Stomach (tissue), 4 donors: ENCODE data around the gene FBXO7.

Source experiments
- EP300 ChIP-seq: sonication (generic); formaldehyde crosslinking; IDR thresholded peaks from one replicate; pipeline ENCODE4 v1.6.1; 2017; ENCODE audit warnings: antibody characterized with exemption
- POLR2AphosphoS5 ChIP-seq, 3 donors: sonication (generic); formaldehyde crosslinking; IDR thresholded peaks; one replicate each; pipeline ENCODE4 v1.6.1; 2016; ENCODE audit warnings: antibody characterized with exemption in 3 of 3
- TF ChIP-seq, protein P1 (sequence below), 7 experiments: fragments of 450-650 bp in 4 of 7; fragments of 200-600 bp in 3 of 7; sonication (generic) in 3 of 7; IDR thresholded peaks; one replicate each; pipeline ENCODE4 v1.5.1; 2016 to 2019; ENCODE audit warnings: antibody characterized with exemption in 7 of 7, control low read depth in 2 of 7, mild to moderate bottlenecking in 1 of 7

DNA sequence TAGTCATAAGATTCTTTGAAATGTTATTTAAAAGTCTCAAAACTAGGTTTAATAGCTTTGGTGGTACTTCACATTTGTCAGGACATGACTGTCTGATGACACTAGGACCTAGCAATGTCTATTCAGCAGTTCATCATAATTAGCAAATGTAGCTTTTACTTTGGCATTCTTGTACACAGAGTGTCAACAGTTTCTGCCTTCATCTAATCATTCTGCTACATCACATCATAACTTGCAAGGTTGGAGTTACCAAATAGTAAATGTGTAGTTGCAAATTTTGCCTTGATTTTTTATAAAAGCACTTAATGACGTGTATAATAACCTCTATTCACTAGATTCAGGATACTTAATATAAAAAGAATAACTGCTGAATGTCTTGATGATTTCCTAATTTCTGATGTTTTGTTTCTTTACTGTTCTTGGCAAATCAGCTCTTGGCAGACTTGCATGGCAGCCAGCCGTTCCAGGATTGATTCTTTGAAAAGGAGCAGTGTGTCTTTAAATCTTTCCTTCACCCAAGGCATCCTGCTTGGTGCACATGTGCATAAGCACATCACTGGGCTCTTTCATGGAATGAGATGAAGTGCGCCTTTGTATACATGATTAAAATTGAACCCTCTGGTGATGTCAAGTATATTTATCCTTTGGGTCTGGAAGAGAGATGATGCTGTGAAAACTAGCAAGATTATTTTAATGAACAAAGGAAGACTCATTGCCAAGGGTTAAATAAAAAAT is 12.2 kb downstream of the FBXO7 start:
- no peak for TF ChIP-seq POLR2AphosphoS5 (IDR thresholded peaks at IDR 0.05)
- TF ChIP-seq, protein P1, sequence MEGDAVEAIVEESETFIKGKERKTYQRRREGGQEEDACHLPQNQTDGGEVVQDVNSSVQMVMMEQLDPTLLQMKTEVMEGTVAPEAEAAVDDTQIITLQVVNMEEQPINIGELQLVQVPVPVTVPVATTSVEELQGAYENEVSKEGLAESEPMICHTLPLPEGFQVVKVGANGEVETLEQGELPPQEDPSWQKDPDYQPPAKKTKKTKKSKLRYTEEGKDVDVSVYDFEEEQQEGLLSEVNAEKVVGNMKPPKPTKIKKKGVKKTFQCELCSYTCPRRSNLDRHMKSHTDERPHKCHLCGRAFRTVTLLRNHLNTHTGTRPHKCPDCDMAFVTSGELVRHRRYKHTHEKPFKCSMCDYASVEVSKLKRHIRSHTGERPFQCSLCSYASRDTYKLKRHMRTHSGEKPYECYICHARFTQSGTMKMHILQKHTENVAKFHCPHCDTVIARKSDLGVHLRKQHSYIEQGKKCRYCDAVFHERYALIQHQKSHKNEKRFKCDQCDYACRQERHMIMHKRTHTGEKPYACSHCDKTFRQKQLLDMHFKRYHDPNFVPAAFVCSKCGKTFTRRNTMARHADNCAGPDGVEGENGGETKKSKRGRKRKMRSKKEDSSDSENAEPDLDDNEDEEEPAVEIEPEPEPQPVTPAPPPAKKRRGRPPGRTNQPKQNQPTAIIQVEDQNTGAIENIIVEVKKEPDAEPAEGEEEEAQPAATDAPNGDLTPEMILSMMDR (IDR thresholded peaks at IDR 0.05): no peak
- TF ChIP-seq EP300: no peak
